ENCODE data around the gene CNIH3. TPM values are rescaled to one million over a fixed set of nuclear protein-coding genes. Genes with fewer than 3 reads are reported as not detected.

The CNIH3 gene
- total and polyA plus RNA-seq, 8 donors: 0.45 to 18.7 (median 3.1) TPM; not detected in 1

DNA sequence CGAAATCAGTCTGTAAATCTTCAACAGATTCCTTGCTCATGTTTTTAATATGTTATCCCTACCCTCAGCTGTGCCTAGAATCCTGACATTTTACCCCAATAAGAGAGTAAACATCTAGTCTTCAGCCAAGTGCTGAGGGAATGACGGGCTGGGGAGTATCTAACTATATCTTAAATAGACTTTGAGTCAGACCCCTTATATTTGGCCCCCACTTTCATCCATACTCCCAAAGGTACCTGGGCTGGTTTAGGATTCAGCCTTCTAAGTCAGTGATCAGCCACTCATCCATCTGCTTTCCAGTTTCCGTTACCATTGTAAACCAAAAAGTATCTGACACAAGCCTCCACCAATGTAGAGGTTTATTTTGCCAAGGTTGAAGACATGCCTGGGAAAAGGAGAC lies 36.1 kb upstream of the CNIH3 start:
- intact Hi-C loops (cut with DNase I; ENCODE audit: low total_unique reads): no loop called here
- 77 to 80% (median 78%) methylated on average over 3 of the region's 3 CpGs for WGBS, 5 donors
- no peaks in the 10 kb centered on the region for H3K27me3 ChIP-seq
- no peak overlapping the region for H3K4me3 ChIP-seq
- TF ChIP-seq, protein P1, sequence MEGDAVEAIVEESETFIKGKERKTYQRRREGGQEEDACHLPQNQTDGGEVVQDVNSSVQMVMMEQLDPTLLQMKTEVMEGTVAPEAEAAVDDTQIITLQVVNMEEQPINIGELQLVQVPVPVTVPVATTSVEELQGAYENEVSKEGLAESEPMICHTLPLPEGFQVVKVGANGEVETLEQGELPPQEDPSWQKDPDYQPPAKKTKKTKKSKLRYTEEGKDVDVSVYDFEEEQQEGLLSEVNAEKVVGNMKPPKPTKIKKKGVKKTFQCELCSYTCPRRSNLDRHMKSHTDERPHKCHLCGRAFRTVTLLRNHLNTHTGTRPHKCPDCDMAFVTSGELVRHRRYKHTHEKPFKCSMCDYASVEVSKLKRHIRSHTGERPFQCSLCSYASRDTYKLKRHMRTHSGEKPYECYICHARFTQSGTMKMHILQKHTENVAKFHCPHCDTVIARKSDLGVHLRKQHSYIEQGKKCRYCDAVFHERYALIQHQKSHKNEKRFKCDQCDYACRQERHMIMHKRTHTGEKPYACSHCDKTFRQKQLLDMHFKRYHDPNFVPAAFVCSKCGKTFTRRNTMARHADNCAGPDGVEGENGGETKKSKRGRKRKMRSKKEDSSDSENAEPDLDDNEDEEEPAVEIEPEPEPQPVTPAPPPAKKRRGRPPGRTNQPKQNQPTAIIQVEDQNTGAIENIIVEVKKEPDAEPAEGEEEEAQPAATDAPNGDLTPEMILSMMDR (IDR thresholded peaks at IDR 0.05): no peak
- TF ChIP-seq POLR2AphosphoS5 (IDR thresholded peaks at IDR 0.05) (no peak), POLR2A (IDR thresholded peaks at IDR 0.05) (no peak), EP300 (IDR thresholded peaks at IDR 0.05) (no peak)
- H3K36me3 ChIP-seq: peaks cover 0 to under 1% (median 0%) of the 10 kb centered on the region in 4 donors
- no peak overlapping the region for H3K27ac ChIP-seq
- no peak for DNase-seq
- peaks cover 0 to 24% (median 5%) of the 10 kb centered on the region in 4 donors for H3K9me3 ChIP-seq
- no peaks in the 10 kb centered on the region for H3K4me1 ChIP-seq

DNA sequence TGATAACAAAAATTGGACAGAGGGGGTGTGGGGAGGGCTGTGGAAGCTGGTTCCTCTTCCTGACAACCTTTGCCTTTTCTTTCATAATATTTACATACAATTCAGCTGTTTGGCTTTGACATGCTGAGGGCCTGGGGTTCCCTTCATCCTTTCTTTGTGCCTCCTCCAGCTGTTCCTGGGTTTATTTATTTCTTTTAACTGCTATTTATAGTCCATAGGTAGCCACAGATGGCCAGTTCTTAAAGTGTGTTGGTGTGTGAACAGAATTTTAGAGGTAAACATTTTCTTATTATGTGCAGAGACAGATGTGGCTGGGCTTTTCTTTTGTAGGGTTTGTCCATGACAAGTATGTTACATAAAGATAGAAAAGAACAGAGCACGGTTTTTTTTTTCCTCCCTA lies 34.1 kb upstream of the CNIH3 start:
- H3K4me1 ChIP-seq: no peaks in the 10 kb centered on the region
- DNase-seq: no peak
- H3K4me3 ChIP-seq: no peak overlapping the region
- TF ChIP-seq POLR2AphosphoS5 (IDR thresholded peaks at IDR 0.05) (no peak), EP300 (IDR thresholded peaks at IDR 0.05) (no peak), POLR2A (IDR thresholded peaks at IDR 0.05) (no peak)
- TF ChIP-seq, protein P1 (IDR thresholded peaks at IDR 0.05): no peak
- WGBS, 5 donors: 4 to 18% (median 11%) methylated on average over 1 of the region's 1 CpG
- H3K27me3 ChIP-seq: no peaks in the 10 kb centered on the region
- intact Hi-C loops (cut with DNase I; ENCODE audit: low total_unique reads): no loop called here
- H3K36me3 ChIP-seq: no peaks in the 10 kb centered on the region
- H3K9me3 ChIP-seq: peaks cover 0 to 5% (median 0%) of the 10 kb centered on the region in 4 donors
- H3K27ac ChIP-seq: no peak overlapping the region

DNA sequence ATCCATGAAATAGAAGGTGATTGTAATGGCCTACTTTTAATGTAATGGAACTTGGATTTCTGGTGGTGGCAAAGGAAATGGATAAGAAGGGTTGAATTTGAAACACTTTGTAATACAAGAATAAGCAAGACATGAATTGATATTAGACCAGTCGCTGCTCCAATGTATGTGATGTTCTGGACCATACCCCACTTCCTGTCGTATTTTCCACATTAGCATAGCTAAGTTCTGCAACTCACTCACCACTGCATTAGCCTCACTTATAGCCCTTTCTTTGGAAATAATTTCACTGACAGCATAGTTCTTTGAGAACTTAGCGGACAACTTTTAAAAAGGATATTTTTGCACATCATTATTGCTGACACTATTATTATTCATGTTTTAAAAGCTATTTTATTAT lies 32.3 kb upstream of the CNIH3 start:
- no peaks in the 10 kb centered on the region for H3K27me3 ChIP-seq
- TF ChIP-seq EP300 (IDR thresholded peaks at IDR 0.05): no peak
- TF ChIP-seq, protein P1 (IDR thresholded peaks at IDR 0.05): no peak
- no peak for TF ChIP-seq POLR2A (IDR thresholded peaks at IDR 0.05)
- TF ChIP-seq POLR2AphosphoS5 (IDR thresholded peaks at IDR 0.05): no peak
- intact Hi-C loops (cut with DNase I; ENCODE audit: low total_unique reads): no loop called here
- H3K27ac ChIP-seq: no peak overlapping the region
- H3K36me3 ChIP-seq: no peaks in the 10 kb centered on the region
- H3K9me3 ChIP-seq: no peaks in the 10 kb centered on the region
- 83 to 97% (median 95%) methylated on average over 3 of the region's 3 CpGs for WGBS, 5 donors
- H3K4me1 ChIP-seq: no peaks in the 10 kb centered on the region
- H3K4me3 ChIP-seq: no peak overlapping the region
- no peak for DNase-seq

DNA sequence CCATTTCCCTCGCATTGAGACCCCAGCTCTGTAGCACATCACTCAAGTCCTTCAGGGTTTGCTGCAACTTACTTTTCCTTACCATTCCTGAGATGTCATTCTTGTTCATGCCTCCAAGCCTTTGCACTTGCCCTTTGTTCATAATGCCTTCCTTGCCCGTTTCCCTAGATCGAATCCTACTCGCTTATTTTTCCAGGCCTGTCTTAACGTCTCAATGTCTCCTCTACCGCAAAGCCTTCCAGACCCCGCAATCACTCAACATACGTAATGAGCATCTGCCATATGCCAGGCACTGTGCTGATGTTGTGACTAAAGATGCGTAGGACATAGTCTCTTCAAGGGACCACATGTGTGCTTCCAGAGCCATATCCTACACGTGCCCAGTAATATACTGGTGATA lies 31.1 kb upstream of the CNIH3 start:
- intact Hi-C loops (cut with DNase I; ENCODE audit: low total_unique reads): no loop called here
- WGBS, 5 donors: 84 to 96% (median 89%) methylated on average over 10 of the region's 10 CpGs
- Histone ChIP-seq H3K36me3 (no peaks in the 10 kb centered on the region), H3K9me3 (no peaks in the 10 kb centered on the region), H3K4me1 (no peaks in the 10 kb centered on the region), H3K27ac (no peak overlapping the region), H3K4me3 (no peak overlapping the region), H3K27me3 (no peaks in the 10 kb centered on the region)
- DNase-seq: no peak
- TF ChIP-seq POLR2AphosphoS5 (IDR thresholded peaks at IDR 0.05) (no peak), POLR2A (IDR thresholded peaks at IDR 0.05) (no peak), EP300 (IDR thresholded peaks at IDR 0.05) (no peak)
- TF ChIP-seq, protein P1 (IDR thresholded peaks at IDR 0.05): no peak
